GM23338 (cell line): ENCODE measurements around the gene OLAH. TPM values are rescaled to one million over a fixed set of nuclear protein-coding genes. Genes with fewer than 3 reads are reported as not detected.

Experiments used
- ATAC-seq: fragments of 200-7000 bp; cut with Tn5 transposase; 3 replicates; pipeline ENCODE4 v1.9.1; 2020
- DNase-seq: peaks from one replicate; pipeline ENCODE4 v3.0.0-alpha.2; 2015; ENCODE audit warnings: low spot score
- H2AFZ ChIP-seq: fragments of 200-600 bp; sonication (generic); 2 replicates; pipeline ENCODE4 v1.8.0; 2016; ENCODE audit warnings: antibody characterized with exemption, mild to moderate bottlenecking, moderate library complexity
- H3F3A ChIP-seq: fragments of 200-600 bp; sonication (generic); replicated peaks from 2 replicates; pipeline ENCODE4 v1.8.0; 2017; ENCODE audit warnings: antibody characterized with exemption, mixed run types, low read depth
- H3K27ac ChIP-seq: fragments of 200-600 bp; sonication (generic); 2 replicates; pipeline ENCODE4 v1.6.1; 2016; ENCODE audit warnings: low read depth
- H3K27me3 ChIP-seq: fragments of 200-600 bp; sonication (generic); 2 replicates; pipeline ENCODE4 v1.8.0; 2016; ENCODE audit warnings: mild to moderate bottlenecking, mixed run types, moderate library complexity; ENCODE audit not compliant: insufficient read depth
- H3K36me3 ChIP-seq: fragments of 200-600 bp; sonication (generic); 2 replicates; pipeline ENCODE4 v1.8.0; 2016; ENCODE audit warnings: mild to moderate bottlenecking; ENCODE audit not compliant: insufficient read depth
- H3K4me1 ChIP-seq: fragments of 200-600 bp; sonication (generic); 2 replicates; pipeline ENCODE4 v1.8.0; 2016; ENCODE audit warnings: mild to moderate bottlenecking, moderate library complexity; ENCODE audit not compliant: insufficient read depth
- H3K4me2 ChIP-seq: fragments of 200-600 bp; sonication (generic); 2 replicates; pipeline ENCODE4 v1.7.1; 2017; ENCODE audit warnings: mixed run types
- H3K4me3 ChIP-seq: fragments of 200-600 bp; sonication (generic); 2 replicates; pipeline ENCODE4 v1.6.1; 2016; ENCODE audit warnings: mixed run types
- H3K79me2 ChIP-seq: fragments of 200-600 bp; sonication (generic); replicated peaks from 2 replicates; pipeline ENCODE4 v1.8.0; 2017; ENCODE audit warnings: mild to moderate bottlenecking; ENCODE audit not compliant: insufficient read depth
- H3K9me2 ChIP-seq: fragments of 200-600 bp; sonication (generic); 2 replicates; pipeline ENCODE4 v1.8.0; 2017; ENCODE audit not compliant: insufficient read depth
- H4K20me1 ChIP-seq: fragments of 200-600 bp; sonication (generic); replicated peaks from 2 replicates; pipeline ENCODE4 v1.8.0; 2017; ENCODE audit warnings: mild to moderate bottlenecking; ENCODE audit not compliant: insufficient read depth
- H3K27ac Mint-ChIP-seq: 2 replicates; pipeline ENCODE4 v1.8.0; 2020; ENCODE audit warnings: inconsistent platforms, mild to moderate bottlenecking, moderate library complexity, mixed read lengths
- H3K27me3 Mint-ChIP-seq: 3 replicates; pipeline ENCODE4 v1.8.0; 2022; ENCODE audit warnings: low read depth, mild to moderate bottlenecking, moderate library complexity, mixed read lengths, inconsistent platforms; ENCODE audit not compliant: insufficient read depth, poor library complexity
- H3K36me3 Mint-ChIP-seq: 3 replicates; pipeline ENCODE4 v1.8.0; 2021; ENCODE audit warnings: low read depth, mild to moderate bottlenecking, inconsistent platforms, moderate library complexity, mixed read lengths
- H3K4me1 Mint-ChIP-seq: 3 replicates; pipeline ENCODE4 v1.8.0; 2020; ENCODE audit warnings: mild to moderate bottlenecking, inconsistent platforms, mixed read lengths
- H3K4me3 Mint-ChIP-seq: 3 replicates; pipeline ENCODE4 v1.8.0; 2021; ENCODE audit warnings: moderate library complexity, mild to moderate bottlenecking, inconsistent platforms, mixed read lengths
- H3K9me3 Mint-ChIP-seq: 3 replicates; pipeline ENCODE4 v1.8.0; 2020; ENCODE audit warnings: moderate library complexity, mild to moderate bottlenecking, inconsistent platforms, mixed read lengths
- STAT1 ChIP-seq: IDR thresholded peaks from one replicate; pipeline ENCODE4 v1.6.1; 2016; ENCODE audit warnings: antibody characterized with exemption; ENCODE audit not compliant: unreplicated experiment
- ZNF331 ChIP-seq: fragments of 250-450 bp; sonication (Bioruptor Pico); IDR thresholded peaks from 2 replicates; pipeline ENCODE4 v1.5.0; 2020; ENCODE audit warnings: low read depth, mild to moderate bottlenecking, moderate library complexity
- ZNF462 ChIP-seq: fragments of 250-450 bp; sonication (Bioruptor Pico); IDR thresholded peaks from 2 replicates; pipeline ENCODE4 v1.5.0; 2020; ENCODE audit warnings: mild to moderate bottlenecking, moderate library complexity
- polyA plus RNA-seq: library from polyadenylated mRNA; unstranded; fragments of >200 nt; fragmentation: Nextera tagmentation; extraction: Ambion mirVana; gene quantifications from 2 replicates; pipeline ENCODE4 v1.2.1, GENCODE V29; 2016
- total RNA-seq: library from RNA; depleted of rRNA; stranded (reverse); fragments of >200 nt; shearing (Covaris generic); gene quantifications from 2 replicates; pipeline ENCODE4 v1.2.3, GENCODE V29; 2014

Gene OLAH
- total and polyA plus RNA-seq, 2 experiments from 2014 or later, result not detected

GRCh38 chr10:15046626-15047025, 2.9 kb downstream of the OLAH start:
- H3K4me2 ChIP-seq, result no peak overlapping the region

More at GRCh38 chr10:15046626-15047025, 2.9 kb downstream of the OLAH start:
- Mint-ChIP-seq H3K9me3 (no peaks in the 10 kb centered on the region; the same call in 2 of the 3 replicates), H3K4me1 (peaks cover 8% of the 10 kb centered on the region), H3K27me3 (peaks cover 2% of the 10 kb centered on the region), H3K36me3 (peaks cover 3% of the 10 kb centered on the region; the same call in 1 of the 3 replicates), H3K27ac (no peak overlapping the region), H3K4me3 (no peak overlapping the region)
- Histone ChIP-seq H3K27ac (no peak overlapping the region), H3K36me3 (no peaks in the 10 kb centered on the region), H3K27me3 (no peaks in the 10 kb centered on the region), H3K79me2 (no peaks in the 10 kb centered on the region), H3F3A (no peaks in the 10 kb centered on the region), H3K4me1 (peaks cover 11% of the 10 kb centered on the region; the same call in 1 of the 2 replicates), H3K4me3 (no peak overlapping the region), H4K20me1 (no peaks in the 10 kb centered on the region), H2AFZ (no peak overlapping the region), H3K9me2 (0 out of 2 replicates have a peak, but pooled peaks cover 3% of the 10 kb centered on the region)
- DNase-seq (no peak), ATAC-seq (no peak)
- TF ChIP-seq STAT1, result no peak
- no peak for TF ChIP-seq ZNF462 (CRISPR knock-in tag)
- TF ChIP-seq ZNF331 (CRISPR knock-in tag), result no peak
